Osteocyte (in vitro differentiated cells): ENCODE data around the gene ENG. TPM values are rescaled to one million over a fixed set of nuclear protein-coding genes. Genes with fewer than 3 reads are reported as not detected.
A peak's percentile ranks its signal among the peaks of the same experiment; 100 is the strongest.

Experiments used
- DNase-seq: peaks from one replicate; pipeline ENCODE4 v3.0.0; 2021; ENCODE audit warnings: mixed read lengths; ENCODE audit not compliant: unreplicated experiment; ENCODE audit errors: extremely low spot score
- H3K27ac Mint-ChIP-seq: one replicate; pipeline ENCODE4 v1.8.0; 2021; ENCODE audit warnings: mild to moderate bottlenecking, mixed read lengths; ENCODE audit not compliant: unreplicated experiment
- H3K27me3 Mint-ChIP-seq: one replicate; pipeline ENCODE4 v1.8.0; 2021; ENCODE audit warnings: mixed read lengths; ENCODE audit not compliant: unreplicated experiment
- H3K36me3 Mint-ChIP-seq: one replicate; pipeline ENCODE4 v1.8.0; 2021; ENCODE audit warnings: mixed read lengths; ENCODE audit not compliant: unreplicated experiment
- H3K4me1 Mint-ChIP-seq: one replicate; pipeline ENCODE4 v1.8.0; 2021; ENCODE audit warnings: mixed read lengths; ENCODE audit not compliant: unreplicated experiment
- H3K4me3 Mint-ChIP-seq: one replicate; pipeline ENCODE4 v1.8.0; 2021; ENCODE audit warnings: mild to moderate bottlenecking, moderate library complexity, mixed read lengths; ENCODE audit not compliant: unreplicated experiment
- H3K9me3 Mint-ChIP-seq: one replicate; pipeline ENCODE4 v1.8.0; 2021; ENCODE audit warnings: mixed read lengths; ENCODE audit not compliant: unreplicated experiment
- total RNA-seq: library from RNA; stranded (reverse); gene quantifications from 2 replicates; pipeline ENCODE4 v1.2.1, GENCODE V29; 2021
- TF ChIP-seq, protein P1 (sequence below): fragments of 200-600 bp; sonication (generic); IDR thresholded peaks from 2 replicates; pipeline ENCODE4 v1.5.0; 2021; ENCODE audit warnings: antibody characterized with exemption, mild to moderate bottlenecking, moderate library complexity

Gene ENG
- total RNA-seq, 1 donor from 2014 or later = 143 TPM

- no peaks in the 10 kb centered on the region for H3K27me3 Mint-ChIP-seq
- peaks cover 17% of the 10 kb centered on the region for H3K4me1 Mint-ChIP-seq
- no peak overlapping the region for H3K27ac Mint-ChIP-seq
- H3K36me3 Mint-ChIP-seq = no peaks in the 10 kb centered on the region
- H3K4me3 Mint-ChIP-seq = no peak overlapping the region
- TF ChIP-seq, protein P1, sequence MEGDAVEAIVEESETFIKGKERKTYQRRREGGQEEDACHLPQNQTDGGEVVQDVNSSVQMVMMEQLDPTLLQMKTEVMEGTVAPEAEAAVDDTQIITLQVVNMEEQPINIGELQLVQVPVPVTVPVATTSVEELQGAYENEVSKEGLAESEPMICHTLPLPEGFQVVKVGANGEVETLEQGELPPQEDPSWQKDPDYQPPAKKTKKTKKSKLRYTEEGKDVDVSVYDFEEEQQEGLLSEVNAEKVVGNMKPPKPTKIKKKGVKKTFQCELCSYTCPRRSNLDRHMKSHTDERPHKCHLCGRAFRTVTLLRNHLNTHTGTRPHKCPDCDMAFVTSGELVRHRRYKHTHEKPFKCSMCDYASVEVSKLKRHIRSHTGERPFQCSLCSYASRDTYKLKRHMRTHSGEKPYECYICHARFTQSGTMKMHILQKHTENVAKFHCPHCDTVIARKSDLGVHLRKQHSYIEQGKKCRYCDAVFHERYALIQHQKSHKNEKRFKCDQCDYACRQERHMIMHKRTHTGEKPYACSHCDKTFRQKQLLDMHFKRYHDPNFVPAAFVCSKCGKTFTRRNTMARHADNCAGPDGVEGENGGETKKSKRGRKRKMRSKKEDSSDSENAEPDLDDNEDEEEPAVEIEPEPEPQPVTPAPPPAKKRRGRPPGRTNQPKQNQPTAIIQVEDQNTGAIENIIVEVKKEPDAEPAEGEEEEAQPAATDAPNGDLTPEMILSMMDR = no peak
- no peaks in the 10 kb centered on the region for H3K9me3 Mint-ChIP-seq
- DNase-seq = no peak
Observed at GRCh38 chr9:127780126-127780885, 74.2 kb downstream of the ENG start.

DNA sequence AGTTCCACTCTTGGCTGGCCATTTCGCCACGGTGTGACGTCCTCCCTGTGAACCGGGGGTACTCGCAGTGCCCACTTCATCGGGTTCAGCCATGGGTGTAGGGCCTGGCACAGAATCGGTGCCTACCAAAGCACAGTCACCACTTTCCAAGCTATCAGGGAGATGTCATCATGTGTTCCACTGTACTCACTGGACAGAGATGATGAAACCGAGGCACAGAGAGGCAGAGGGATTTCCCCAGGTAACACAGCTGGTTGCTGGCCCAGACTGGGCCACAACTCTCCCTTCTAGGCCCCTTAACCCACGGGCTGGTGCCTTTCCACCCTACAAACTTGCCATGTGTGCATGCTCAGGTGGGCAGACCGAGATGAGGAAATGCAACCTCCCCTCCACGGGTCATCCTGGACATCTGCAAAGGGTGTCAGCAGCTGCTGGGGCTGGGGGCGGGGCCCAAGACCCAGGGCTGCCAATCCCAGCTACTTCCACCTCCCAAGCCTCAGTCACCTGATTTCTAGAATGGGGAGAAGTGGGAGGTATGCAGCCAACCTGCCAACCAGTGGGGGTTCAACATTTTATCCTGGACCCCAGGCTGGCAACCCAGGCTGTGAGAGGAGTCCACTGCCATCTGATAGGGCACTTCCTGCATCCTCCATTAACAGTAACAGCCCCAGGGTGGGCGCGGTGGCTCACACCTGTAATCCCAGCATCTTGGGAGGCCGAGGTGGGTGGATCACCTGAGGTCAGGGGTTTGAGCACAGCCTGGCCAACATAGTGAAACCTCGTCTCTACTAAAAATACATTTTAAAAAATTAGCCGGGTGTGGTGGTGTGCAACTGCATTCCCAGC lies 75.1 kb downstream of the ENG start:
- Mint-ChIP-seq H3K27ac (peak overlapping the region; percentile 27), H3K4me3 (no peak overlapping the region), H3K27me3 (no peaks in the 10 kb centered on the region), H3K4me1 (peaks cover 15% of the 10 kb centered on the region), H3K9me3 (no peaks in the 10 kb centered on the region), H3K36me3 (no peaks in the 10 kb centered on the region)
- TF ChIP-seq, protein P1 = no peak
- no peak for DNase-seq

GRCh38 chr9:127778280-127779135 lies 76.0 kb downstream of the ENG start, which contains the start of gene SH2D3C:
SH2D3C (minus strand) TSS chr9:127778666; CDS start chr9:127778627, 39 bp downstream.
- TF ChIP-seq, protein P1 = no peak
- H3K9me3 Mint-ChIP-seq = no peaks in the 10 kb centered on the region
- H3K27ac Mint-ChIP-seq = peak within 1 kb of the TSS; percentile 73
- H3K4me1 Mint-ChIP-seq = peaks cover 15% of the 10 kb centered on the region
- H3K36me3 Mint-ChIP-seq = no peaks in the 10 kb centered on the region
- no peak for DNase-seq
- no peak within 1 kb of the TSS for H3K4me3 Mint-ChIP-seq
- H3K27me3 Mint-ChIP-seq = no peaks in the 10 kb centered on the region

GRCh38 chr9:127777368-127777980 lies 77.0 kb downstream of the ENG start:
- no peak for DNase-seq
- Mint-ChIP-seq H3K36me3 (no peaks in the 10 kb centered on the region), H3K27ac (no peak overlapping the region), H3K4me3 (no peak overlapping the region), H3K27me3 (no peaks in the 10 kb centered on the region), H3K4me1 (peaks cover 15% of the 10 kb centered on the region), H3K9me3 (no peaks in the 10 kb centered on the region)
- TF ChIP-seq, protein P1 = no peak
